ENCODE results near the gene SPIRE1. TPM values are rescaled to one million over a fixed set of nuclear protein-coding genes. Genes with fewer than 3 reads are reported as not detected.

The SPIRE1 gene
- total RNA-seq, 1 experiment from 2014 or later: 16.6 TPM

DNA sequence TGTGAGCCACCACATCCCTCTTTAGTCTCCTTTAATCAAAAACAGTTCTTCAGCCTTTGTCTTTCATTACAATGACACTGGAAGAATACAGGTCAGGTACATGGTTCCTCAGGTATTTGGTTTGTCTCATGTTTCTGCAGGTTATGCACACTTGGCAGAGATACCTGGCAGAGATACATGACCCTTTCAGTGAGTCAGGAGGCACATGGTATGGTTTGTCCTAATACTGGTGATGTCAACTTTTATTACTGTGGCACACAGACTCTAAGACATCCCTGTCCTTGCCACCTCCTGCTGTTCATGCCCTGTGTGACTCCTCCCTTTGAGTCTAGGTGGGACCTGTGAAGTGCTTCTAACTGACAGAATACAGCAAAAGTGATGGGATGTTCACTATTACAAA lies 58.4 kb downstream of the SPIRE1 start:
- H3K23me2 ChIP-seq (ENCODE audit: insufficient read length, low read depth, low read length, poor library complexity, severe bottlenecking): no peaks in the 10 kb centered on the region
- no peak overlapping the region for H2BK12ac ChIP-seq (ENCODE audit: insufficient read length, low read depth, low read length)
- H3K4me2 ChIP-seq (ENCODE audit: insufficient read depth, insufficient read length, low read length): no peak overlapping the region
- no peak for TF ChIP-seq CTCF (conservative IDR thresholded peaks at IDR 0.05)
- H3K4ac ChIP-seq (ENCODE audit: low read depth, low read length): no peak overlapping the region
- no peak overlapping the region for H3K9ac ChIP-seq (ENCODE audit: extremely low read depth, insufficient read length, low read length)
- H3K14ac ChIP-seq (ENCODE audit: insufficient read depth, low read length): no peak overlapping the region
- Mint-ChIP-seq H3K4me3 (no peak overlapping the region), H3K4me1 (peaks cover 15 to 19% of the 10 kb centered on the region in 2 experiments), H3K9me3 (no peaks in the 10 kb centered on the region), H3K27ac (peak overlapping the region in 1 of 3 experiments; percentile 70; a peak in 2 of 7 replicates), H3K27me3 (ENCODE audit: low read depth) (no peaks in the 10 kb centered on the region), H3K36me3 (ENCODE audit: insufficient read depth in 1 of 3, low read depth in 3 of 3) (no peaks in the 10 kb centered on the region)
- no peak overlapping the region for H4K8ac ChIP-seq (replicated peaks; ENCODE audit: insufficient read length, low read depth, low read length)
- no peak overlapping the region for H3K27ac ChIP-seq (ENCODE audit: insufficient read length, low read depth, low read length)
- no peak overlapping the region for H2BK15ac ChIP-seq (ENCODE audit: low read depth, low read length)
- no peaks in the 10 kb centered on the region for H4K20me1 ChIP-seq (ENCODE audit: control insufficient read depth, insufficient read depth, insufficient read length)
- H2BK120ac ChIP-seq (ENCODE audit: low read depth, low read length, poor library complexity, severe bottlenecking): no peak overlapping the region
- H3K79me1 ChIP-seq (ENCODE audit: insufficient read depth, low read depth, low read length, poor library complexity, severe bottlenecking): peaks cover 2% of the 10 kb centered on the region
- H3K27me3 ChIP-seq (ENCODE audit: insufficient read depth, low read length): no peaks in the 10 kb centered on the region
- H2BK20ac ChIP-seq (ENCODE audit: low read depth, low read length, poor library complexity, severe bottlenecking): no peak overlapping the region
- no peaks in the 10 kb centered on the region for H3K9me3 ChIP-seq (ENCODE audit: control insufficient read depth, low read depth, low read length)
- no peak overlapping the region for H2BK5ac ChIP-seq (ENCODE audit: insufficient read length, low read length)
- no peak overlapping the region for H2AFZ ChIP-seq (ENCODE audit: low read length)
- DNase-seq: no peak
- no peak overlapping the region for H3T11ph ChIP-seq (ENCODE audit: low read length)
- no peaks in the 10 kb centered on the region; the same call in 1 of the 2 replicates for H3K4me1 ChIP-seq (ENCODE audit: insufficient read depth, low read length)
- H3K56ac ChIP-seq (ENCODE audit: insufficient read length, low read depth, low read length): no peak overlapping the region
- no peak overlapping the region for H2AK5ac ChIP-seq (ENCODE audit: insufficient read length, low read length)
- no peak overlapping the region for H4K91ac ChIP-seq (ENCODE audit: insufficient read length, low read depth, low read length)
- no peaks in the 10 kb centered on the region for H3K79me2 ChIP-seq (ENCODE audit: insufficient read depth, low read length)
- H3K18ac ChIP-seq (ENCODE audit: insufficient read length, low read depth, low read length): no peak overlapping the region
- H3K23ac ChIP-seq (ENCODE audit: insufficient read length, low read depth, low read length): no peak overlapping the region
- no peak overlapping the region for H4K5ac ChIP-seq (ENCODE audit: insufficient read length, low read depth, low read length)

Measured in H9 (cell line).